ENCODE measurements around the gene WTIP.

Gene WTIP

GRCh38 chr19:34487651-34488051 is 6.1 kb downstream of the WTIP start:
- TF ChIP-seq CTCF (IDR thresholded peaks at IDR 0.05; ENCODE audit: low read depth, low read length) = no peak
- DNase-seq (ENCODE audit: low read depth in 2 of 2) = no peak
- no peak overlapping the region for H3K4me3 ChIP-seq (replicated peaks in 1 of 2; ENCODE audit: low read depth in 2 of 2, low read length in 2 of 2)

- H3K4me3 ChIP-seq (replicated peaks in 1 of 2; ENCODE audit: low read depth in 2 of 2, low read length in 2 of 2) = no peak overlapping the region
- no peak for TF ChIP-seq CTCF (IDR thresholded peaks at IDR 0.05; ENCODE audit: low read depth, low read length)
- DNase-seq (ENCODE audit: low read depth in 2 of 2) = no peak
These were observed 7.6 kb downstream of the WTIP start for GRCh38 chr19:34489175-34489574.

GRCh38 chr19:34490141-34490766 is 8.7 kb downstream of the WTIP start:
- H3K4me3 ChIP-seq (replicated peaks in 1 of 2; ENCODE audit: low read depth in 2 of 2, low read length in 2 of 2) = no peak overlapping the region
- no peak for DNase-seq (ENCODE audit: low read depth in 2 of 2)
- no peak for TF ChIP-seq CTCF (IDR thresholded peaks at IDR 0.05; ENCODE audit: low read depth, low read length)

GRCh38 chr19:34493038-34493648 is 11.6 kb downstream of the WTIP start:
- H3K4me3 ChIP-seq (replicated peaks in 1 of 2; ENCODE audit: low read depth in 2 of 2, low read length in 2 of 2) = no peak overlapping the region
- no peak for TF ChIP-seq CTCF (IDR thresholded peaks at IDR 0.05; ENCODE audit: low read depth, low read length)
- no peak for DNase-seq (ENCODE audit: low read depth in 2 of 2)

GRCh38 chr19:34493649-34494044 is 12.1 kb downstream of the WTIP start:
- TF ChIP-seq CTCF (IDR thresholded peaks at IDR 0.05; ENCODE audit: low read depth, low read length) = no peak
- no peak overlapping the region for H3K4me3 ChIP-seq (replicated peaks in 1 of 2; ENCODE audit: low read depth in 2 of 2, low read length in 2 of 2)
- DNase-seq (ENCODE audit: low read depth in 2 of 2) = no peak

GRCh38 chr19:34494601-34495000 is 13.0 kb downstream of the WTIP start:
- DNase-seq (ENCODE audit: low read depth in 2 of 2) = no peak
- no peak for TF ChIP-seq CTCF (IDR thresholded peaks at IDR 0.05; ENCODE audit: low read depth, low read length)
- no peak overlapping the region for H3K4me3 ChIP-seq (replicated peaks in 1 of 2; ENCODE audit: low read depth in 2 of 2, low read length in 2 of 2)

- no peak overlapping the region for H3K4me3 ChIP-seq (replicated peaks in 1 of 2; ENCODE audit: low read depth in 2 of 2, low read length in 2 of 2)
- DNase-seq (ENCODE audit: low read depth in 2 of 2) = no peak
- TF ChIP-seq CTCF (IDR thresholded peaks at IDR 0.05; ENCODE audit: low read depth, low read length) = no peak
These were observed 13.9 kb downstream of the WTIP start for GRCh38 chr19:34495416-34495815.
